Testis (tissue), 3 donors: Measurements from ENCODE around the gene ELMOD3. TPM values are rescaled to one million over a fixed set of nuclear protein-coding genes. Genes with fewer than 3 reads are reported as not detected.

Experiments used
- DNase-seq: peaks from one replicate; pipeline ENCODE4 v3.0.0-alpha.2; 2019
- H3K27ac ChIP-seq, 2 donors: fragments of 200-600 bp; sonication (generic); one replicate each; pipeline ENCODE4 v1.5.1; 2019
- H3K27me3 ChIP-seq: fragments of 200-600 bp; sonication (generic); one replicate; pipeline ENCODE4 v1.5.1; 2019
- H3K36me3 ChIP-seq: fragments of 200-600 bp; sonication (generic); one replicate; pipeline ENCODE4 v1.5.1; 2017; ENCODE audit warnings: low read depth; ENCODE audit errors: missing control alignments
- H3K4me1 ChIP-seq: fragments of 200-600 bp; sonication (generic); one replicate; pipeline ENCODE4 v1.5.1; 2019
- H3K4me3 ChIP-seq, 2 donors: fragments of 200-600 bp; sonication (generic); one replicate each; pipeline ENCODE4 v1.5.1; 2017 to 2019
- H3K9me3 ChIP-seq: fragments of 200-600 bp; sonication (generic); one replicate; pipeline ENCODE4 v1.5.1; 2017
- CTCF ChIP-seq, 3 experiments: fragments of 450-650 bp in 2 of 3; fragments of 200-600 bp in 1 of 3; sonication (generic) in 1 of 3; IDR thresholded peaks; one replicate each; pipeline ENCODE4 v1.5.1; 2016 to 2019; ENCODE audit warnings: antibody characterized with exemption in 3 of 3, mild to moderate bottlenecking in 2 of 3, moderate library complexity in 1 of 3
- POLR2A ChIP-seq: fragments of 450-650 bp; IDR thresholded peaks from one replicate; pipeline ENCODE4 v1.6.1; 2017; ENCODE audit warnings: antibody characterized with exemption, mild to moderate bottlenecking, moderate library complexity
- WGBS, 2 donors: methylation state at CpG; one replicate each; pipeline ENCODE4 v1.1.5; 2018; 5-methylcytosine and 5-hydroxymethylcytosine counted together
- intact Hi-C: fragments of 100-400 bp; cut with DNase I; formaldehyde crosslinking; loops from one replicate; pipeline ENCODE4 v1.15.1; 2023; ENCODE audit warnings: low total_unique reads
- polyA plus RNA-seq: library from polyadenylated mRNA; stranded (reverse); fragments of 350-450 nt; fragmentation: Illumina TruSeq; extraction: RNeasy Lipid Tissue Mini Kit (QIAGEN cat#74804); gene quantifications from one replicate; pipeline ENCODE4 v1.2.3, GENCODE V29; 2014; ENCODE audit warnings: low read depth, low replicate concordance; ENCODE audit not compliant: insufficient read depth
- total RNA-seq, 2 donors: library from RNA; depleted of rRNA; stranded (reverse); fragments of >200 nt; gene quantifications; one replicate each; pipeline ENCODE4 v1.2.3, GENCODE V29; 2016

Gene ELMOD3
- total and polyA plus RNA-seq, 3 donors from 2014 or later = 26.2 to 51.6 (median 38.4) TPM

GRCh38 chr2:85429213-85429923 is 74.8 kb downstream of the ELMOD3 start:
- 85 to 95% methylated on average over 12 of the region's 12 CpGs for WGBS, 2 donors
- no peaks in the 10 kb centered on the region for H3K27me3 ChIP-seq
- intact Hi-C loops = no loop called here
- no peak overlapping the region for H3K4me3 ChIP-seq
- no peak for DNase-seq
- H3K9me3 ChIP-seq = no peaks in the 10 kb centered on the region
- TF ChIP-seq CTCF (IDR thresholded peaks at IDR 0.05) (no peak), POLR2A (no peak)
- no peak overlapping the region for H3K27ac ChIP-seq
- H3K4me1 ChIP-seq = peaks cover 13% of the 10 kb centered on the region
- H3K36me3 ChIP-seq = no peaks in the 10 kb centered on the region

GRCh38 chr2:85429924-85430289 is 75.3 kb downstream of the ELMOD3 start:
- WGBS, 2 donors = 83 to 94% methylated on average over 1 to 2 of the region's 2 CpGs
- TF ChIP-seq POLR2A (no peak), CTCF (IDR thresholded peaks at IDR 0.05) (no peak)
- DNase-seq = no peak
- Histone ChIP-seq H3K36me3 (no peaks in the 10 kb centered on the region), H3K9me3 (no peaks in the 10 kb centered on the region), H3K4me3 (no peak overlapping the region), H3K27ac (no peak overlapping the region), H3K4me1 (peaks cover 13% of the 10 kb centered on the region), H3K27me3 (no peaks in the 10 kb centered on the region)
- intact Hi-C loops = loop anchor here (5.0 kb wide), 1 partner anchor 122 kb away; no protein-coding TSS in a partner anchor

- Histone ChIP-seq H3K4me3 (no peak overlapping the region), H3K4me1 (peaks cover 13% of the 10 kb centered on the region), H3K36me3 (no peaks in the 10 kb centered on the region), H3K27me3 (no peaks in the 10 kb centered on the region), H3K27ac (no peak overlapping the region), H3K9me3 (no peaks in the 10 kb centered on the region)
- DNase-seq = no peak
- intact Hi-C loops = loop anchor here (5.0 kb wide), 1 partner anchor 121 kb away; no protein-coding TSS in a partner anchor
- WGBS, 2 donors = 80 to 81% methylated on average over 16 of the region's 16 CpGs
- no peak for TF ChIP-seq CTCF (IDR thresholded peaks at IDR 0.05)
- no peak for TF ChIP-seq POLR2A
These were observed 76.4 kb downstream of the ELMOD3 start for GRCh38 chr2:85430752-85431569.

- DNase-seq = no peak
- TF ChIP-seq POLR2A (no peak), CTCF (IDR thresholded peaks at IDR 0.05) (no peak)
- H3K4me1 ChIP-seq = peaks cover 17% of the 10 kb centered on the region
- WGBS, 2 donors = 77 to 83% methylated on average over 10 of the region's 10 CpGs
- H3K36me3 ChIP-seq = no peaks in the 10 kb centered on the region
- intact Hi-C loops = loop anchor here (5.0 kb wide), 1 partner anchor 121 kb away; no protein-coding TSS in a partner anchor
- H3K4me3 ChIP-seq = no peak overlapping the region
- no peak overlapping the region for H3K27ac ChIP-seq
- H3K9me3 ChIP-seq = no peaks in the 10 kb centered on the region
- no peaks in the 10 kb centered on the region for H3K27me3 ChIP-seq
These were observed 77.1 kb downstream of the ELMOD3 start for GRCh38 chr2:85431570-85432205.
